HEK293 (cell line): ENCODE results near the gene SMC1B.

Source experiments
- BCL11B ChIP-seq: fragments of 450-650 bp; formaldehyde crosslinking; IDR thresholded peaks from 2 replicates; pipeline ENCODE4 v1.5.1; 2016; ENCODE audit warnings: low read depth, missing biosample characterization, missing genetic modification characterization
- IKZF3 ChIP-seq: fragments of 450-650 bp; IDR thresholded peaks from 2 replicates; pipeline ENCODE4 v1.5.0; 2018; ENCODE audit warnings: missing biosample characterization, mild to moderate bottlenecking, missing genetic modification characterization, moderate library complexity
- KLF16 ChIP-seq: fragments of 450-650 bp; formaldehyde crosslinking; IDR thresholded peaks from 2 replicates; pipeline ENCODE4 v1.5.1; 2017; ENCODE audit warnings: missing biosample characterization, missing genetic modification characterization
- KLF7 ChIP-seq: fragments of 450-650 bp; formaldehyde crosslinking; IDR thresholded peaks from 2 replicates; pipeline ENCODE4 v1.5.1; 2016; ENCODE audit warnings: missing biosample characterization, missing genetic modification characterization, borderline replicate concordance
- KLF8 ChIP-seq: fragments of 450-650 bp; formaldehyde crosslinking; IDR thresholded peaks from 2 replicates; pipeline ENCODE4 v1.5.1; 2016; ENCODE audit warnings: missing biosample characterization, missing genetic modification characterization
- OVOL3 ChIP-seq: fragments of 450-650 bp; formaldehyde crosslinking; IDR thresholded peaks from 2 replicates; pipeline ENCODE4 v1.5.1; 2016; ENCODE audit warnings: missing biosample characterization, missing genetic modification characterization
- SCRT1 ChIP-seq: fragments of 450-650 bp; formaldehyde crosslinking; IDR thresholded peaks from 2 replicates; pipeline ENCODE4 v1.5.1; 2016; ENCODE audit warnings: missing biosample characterization, missing genetic modification characterization, borderline replicate concordance
- YY1 ChIP-seq: fragments of 450-650 bp; formaldehyde crosslinking; IDR thresholded peaks from 2 replicates; pipeline ENCODE4 v1.5.1; 2018; ENCODE audit warnings: missing biosample characterization, missing genetic modification characterization
- ZBTB8A ChIP-seq: fragments of 450-650 bp; formaldehyde crosslinking; IDR thresholded peaks from 2 replicates; pipeline ENCODE4 v1.5.1; 2016; ENCODE audit warnings: missing biosample characterization, missing genetic modification characterization
- ZFHX2 ChIP-seq: fragments of 450-650 bp; formaldehyde crosslinking; conservative IDR thresholded peaks from 2 replicates; pipeline ENCODE4 v1.5.1; 2016; ENCODE audit warnings: missing biosample characterization, missing genetic modification characterization
- ZFP41 ChIP-seq: fragments of 450-650 bp; formaldehyde crosslinking; IDR thresholded peaks from 2 replicates; pipeline ENCODE4 v1.5.1; 2016; ENCODE audit warnings: missing biosample characterization, missing genetic modification characterization, borderline replicate concordance
- ZNF174 ChIP-seq: fragments of 450-650 bp; formaldehyde crosslinking; IDR thresholded peaks from 2 replicates; pipeline ENCODE4 v1.5.0; 2017; ENCODE audit warnings: missing biosample characterization, mild to moderate bottlenecking, missing genetic modification characterization
- ZNF19 ChIP-seq: fragments of 450-650 bp; formaldehyde crosslinking; IDR thresholded peaks from 2 replicates; pipeline ENCODE4; 2016; ENCODE audit warnings: missing biosample characterization, missing genetic modification characterization, low read depth
- ZNF221 ChIP-seq: fragments of 450-650 bp; formaldehyde crosslinking; IDR thresholded peaks from 2 replicates; pipeline ENCODE4 v1.5.1; 2017; ENCODE audit warnings: missing biosample characterization, missing genetic modification characterization, borderline replicate concordance
- ZNF239 ChIP-seq: fragments of 450-650 bp; formaldehyde crosslinking; IDR thresholded peaks from 2 replicates; pipeline ENCODE4 v1.5.1; 2016; ENCODE audit warnings: missing biosample characterization, missing genetic modification characterization
- ZNF521 ChIP-seq: fragments of 450-650 bp; formaldehyde crosslinking; IDR thresholded peaks from 2 replicates; pipeline ENCODE4 v1.5.1; 2017; ENCODE audit warnings: missing biosample characterization, mild to moderate bottlenecking, missing genetic modification characterization
- ZNF530 ChIP-seq: fragments of 450-650 bp; formaldehyde crosslinking; IDR thresholded peaks from 2 replicates; pipeline ENCODE4 v1.5.1; 2016; ENCODE audit warnings: low read depth, missing biosample characterization, missing genetic modification characterization
- ZNF561 ChIP-seq: fragments of 450-650 bp; IDR thresholded peaks from 2 replicates; pipeline ENCODE4 v1.5.1; 2018; ENCODE audit warnings: missing biosample characterization, missing genetic modification characterization, borderline replicate concordance
- ZNF600 ChIP-seq: fragments of 450-650 bp; formaldehyde crosslinking; IDR thresholded peaks from 2 replicates; pipeline ENCODE4 v1.5.1; 2016; ENCODE audit warnings: missing biosample characterization, missing genetic modification characterization
- ZNF623 ChIP-seq: fragments of 450-650 bp; formaldehyde crosslinking; IDR thresholded peaks from 2 replicates; pipeline ENCODE4 v1.5.1; 2016; ENCODE audit warnings: missing biosample characterization, missing genetic modification characterization
- ZNF664 ChIP-seq: fragments of 450-650 bp; formaldehyde crosslinking; IDR thresholded peaks from 2 replicates; pipeline ENCODE4 v1.5.1; 2016; ENCODE audit warnings: missing biosample characterization, missing genetic modification characterization
- ZNF670 ChIP-seq: fragments of 450-650 bp; formaldehyde crosslinking; IDR thresholded peaks from 2 replicates; pipeline ENCODE4 v1.5.1; 2016; ENCODE audit warnings: missing biosample characterization, missing genetic modification characterization, low read depth
- ZNF792 ChIP-seq: fragments of 450-650 bp; formaldehyde crosslinking; IDR thresholded peaks from 2 replicates; pipeline ENCODE4 v1.5.1; 2016; ENCODE audit warnings: missing biosample characterization, missing genetic modification characterization
- ZNF830 ChIP-seq: fragments of 450-650 bp; IDR thresholded peaks from 2 replicates; pipeline ENCODE4 v1.5.0; 2018; ENCODE audit warnings: missing biosample characterization, missing genetic modification characterization, low read depth, mild to moderate bottlenecking, moderate library complexity
- ZNF843 ChIP-seq: fragments of 450-650 bp; formaldehyde crosslinking; IDR thresholded peaks from 2 replicates; pipeline ENCODE4 v1.5.1; 2016; ENCODE audit warnings: missing biosample characterization, missing genetic modification characterization
- TF ChIP-seq, protein P1 (sequence below): fragments of 450-650 bp; formaldehyde crosslinking; IDR thresholded peaks from 2 replicates; pipeline ENCODE4 v1.5.1; 2016; ENCODE audit warnings: missing biosample characterization, missing genetic modification characterization
- TF ChIP-seq, protein P2 (sequence below): fragments of 450-650 bp; formaldehyde crosslinking; IDR thresholded peaks from 2 replicates; pipeline ENCODE4 v1.5.1; 2016; ENCODE audit warnings: missing biosample characterization, missing genetic modification characterization
- TF ChIP-seq, protein P3 (sequence below): fragments of 450-650 bp; formaldehyde crosslinking; IDR thresholded peaks from 2 replicates; pipeline ENCODE4 v1.5.1; 2016; ENCODE audit warnings: missing biosample characterization, missing genetic modification characterization
- TF ChIP-seq, protein P4 (sequence below): fragments of 450-650 bp; formaldehyde crosslinking; IDR thresholded peaks from 2 replicates; pipeline ENCODE4 v1.5.1; 2016; ENCODE audit warnings: missing biosample characterization, missing genetic modification characterization
- TF ChIP-seq, protein P5 (sequence below): fragments of 450-650 bp; formaldehyde crosslinking; IDR thresholded peaks from 2 replicates; pipeline ENCODE4 v1.5.1; 2017; ENCODE audit warnings: missing biosample characterization, missing genetic modification characterization

SMC1B gene

DNA sequence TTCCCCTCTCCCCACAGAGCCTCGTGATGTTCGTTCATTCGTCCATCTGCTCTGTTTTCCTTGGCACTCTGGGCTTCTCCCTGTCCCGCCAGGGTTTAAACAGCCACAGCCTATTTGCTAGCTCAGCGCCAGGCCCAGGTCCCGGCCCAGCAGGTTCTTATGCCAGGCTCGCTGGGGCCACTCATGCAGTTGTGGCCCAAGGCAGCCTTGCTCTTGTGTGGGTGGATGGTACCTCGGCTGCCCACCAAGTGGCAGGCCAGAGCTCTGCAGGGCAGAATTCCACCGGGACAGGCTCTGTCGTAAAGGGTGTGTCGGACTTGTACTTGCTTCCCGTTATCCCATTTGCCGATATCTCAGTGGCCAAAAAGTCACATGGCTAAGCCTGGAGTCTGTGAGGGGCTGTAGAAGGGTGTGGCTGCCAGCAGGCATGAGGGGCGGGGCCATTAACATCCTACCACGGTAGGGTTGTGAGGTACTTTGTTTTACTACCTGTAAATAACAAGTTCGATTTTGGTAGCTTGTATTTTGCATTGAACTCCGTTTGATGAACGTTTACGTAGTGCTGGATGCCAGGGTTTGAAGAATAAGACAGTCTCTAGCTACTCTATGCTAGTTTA, 95.7 kb downstream of the SMC1B start (continued):
- TF ChIP-seq ZNF174 (no peak), ZFHX2 (tag by site-specific recombination) (peak; percentile 58), KLF7 (tag by site-specific recombination) (no peak), SCRT1 (tag by site-specific recombination) (no peak), OVOL3 (tag by site-specific recombination) (no peak), ZFP41 (tag by site-specific recombination) (no peak), ZNF19 (no peak), KLF8 (tag by site-specific recombination) (0 out of 2 replicates have a peak, but pooled peaks have one; percentile 20), ZNF830 (tag by site-specific recombination) (no peak), KLF16 (tag by site-specific recombination) (no peak), ZNF792 (no peak), ZBTB8A (peak; percentile 37; the same call in 1 of the 2 replicates), ZNF521 (tag by site-specific recombination) (no peak), BCL11B (tag by site-specific recombination) (no peak), ZNF221 (no peak), ZNF843 (tag by site-specific recombination) (no peak), ZNF600 (tag by site-specific recombination) (peak; percentile 98), ZNF623 (tag by site-specific recombination) (no peak), ZNF664 (tag by site-specific recombination) (no peak), YY1 (tag by site-specific recombination) (no peak), ZNF670 (tag by site-specific recombination) (no peak), ZNF239 (no peak), ZNF530 (no peak), ZNF561 (tag by site-specific recombination) (no peak), IKZF3 (peak; percentile 35; the same call in 1 of the 2 replicates)
- TF ChIP-seq, protein P1, sequence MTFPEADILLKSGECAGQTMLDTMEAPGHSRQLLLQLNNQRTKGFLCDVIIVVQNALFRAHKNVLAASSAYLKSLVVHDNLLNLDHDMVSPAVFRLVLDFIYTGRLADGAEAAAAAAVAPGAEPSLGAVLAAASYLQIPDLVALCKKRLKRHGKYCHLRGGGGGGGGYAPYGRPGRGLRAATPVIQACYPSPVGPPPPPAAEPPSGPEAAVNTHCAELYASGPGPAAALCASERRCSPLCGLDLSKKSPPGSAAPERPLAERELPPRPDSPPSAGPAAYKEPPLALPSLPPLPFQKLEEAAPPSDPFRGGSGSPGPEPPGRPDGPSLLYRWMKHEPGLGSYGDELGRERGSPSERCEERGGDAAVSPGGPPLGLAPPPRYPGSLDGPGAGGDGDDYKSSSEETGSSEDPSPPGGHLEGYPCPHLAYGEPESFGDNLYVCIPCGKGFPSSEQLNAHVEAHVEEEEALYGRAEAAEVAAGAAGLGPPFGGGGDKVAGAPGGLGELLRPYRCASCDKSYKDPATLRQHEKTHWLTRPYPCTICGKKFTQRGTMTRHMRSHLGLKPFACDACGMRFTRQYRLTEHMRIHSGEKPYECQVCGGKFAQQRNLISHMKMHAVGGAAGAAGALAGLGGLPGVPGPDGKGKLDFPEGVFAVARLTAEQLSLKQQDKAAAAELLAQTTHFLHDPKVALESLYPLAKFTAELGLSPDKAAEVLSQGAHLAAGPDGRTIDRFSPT, result peak; percentile 43; the same call in 1 of the 2 replicates
- TF ChIP-seq, protein P2, sequence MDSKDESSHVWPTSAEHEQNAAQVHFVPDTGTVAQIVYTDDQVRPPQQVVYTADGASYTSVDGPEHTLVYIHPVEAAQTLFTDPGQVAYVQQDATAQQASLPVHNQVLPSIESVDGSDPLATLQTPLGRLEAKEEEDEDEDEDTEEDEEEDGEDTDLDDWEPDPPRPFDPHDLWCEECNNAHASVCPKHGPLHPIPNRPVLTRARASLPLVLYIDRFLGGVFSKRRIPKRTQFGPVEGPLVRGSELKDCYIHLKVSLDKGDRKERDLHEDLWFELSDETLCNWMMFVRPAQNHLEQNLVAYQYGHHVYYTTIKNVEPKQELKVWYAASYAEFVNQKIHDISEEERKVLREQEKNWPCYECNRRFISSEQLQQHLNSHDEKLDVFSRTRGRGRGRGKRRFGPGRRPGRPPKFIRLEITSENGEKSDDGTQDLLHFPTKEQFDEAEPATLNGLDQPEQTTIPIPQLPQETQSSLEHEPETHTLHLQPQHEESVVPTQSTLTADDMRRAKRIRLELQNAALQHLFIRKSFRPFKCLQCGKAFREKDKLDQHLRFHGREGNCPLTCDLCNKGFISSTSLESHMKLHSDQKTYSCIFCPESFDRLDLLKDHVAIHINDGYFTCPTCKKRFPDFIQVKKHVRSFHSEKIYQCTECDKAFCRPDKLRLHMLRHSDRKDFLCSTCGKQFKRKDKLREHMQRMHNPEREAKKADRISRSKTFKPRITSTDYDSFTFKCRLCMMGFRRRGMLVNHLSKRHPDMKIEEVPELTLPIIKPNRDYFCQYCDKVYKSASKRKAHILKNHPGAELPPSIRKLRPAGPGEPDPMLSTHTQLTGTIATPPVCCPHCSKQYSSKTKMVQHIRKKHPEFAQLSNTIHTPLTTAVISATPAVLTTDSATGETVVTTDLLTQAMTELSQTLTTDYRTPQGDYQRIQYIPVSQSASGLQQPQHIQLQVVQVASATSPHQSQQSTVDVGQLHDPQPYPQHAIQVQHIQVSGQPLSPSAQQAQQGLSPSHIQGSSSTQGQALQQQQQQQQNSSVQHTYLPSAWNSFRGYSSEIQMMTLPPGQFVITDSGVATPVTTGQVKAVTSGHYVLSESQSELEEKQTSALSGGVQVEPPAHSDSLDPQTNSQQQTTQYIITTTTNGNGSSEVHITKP, result no peak
- TF ChIP-seq, protein P3, sequence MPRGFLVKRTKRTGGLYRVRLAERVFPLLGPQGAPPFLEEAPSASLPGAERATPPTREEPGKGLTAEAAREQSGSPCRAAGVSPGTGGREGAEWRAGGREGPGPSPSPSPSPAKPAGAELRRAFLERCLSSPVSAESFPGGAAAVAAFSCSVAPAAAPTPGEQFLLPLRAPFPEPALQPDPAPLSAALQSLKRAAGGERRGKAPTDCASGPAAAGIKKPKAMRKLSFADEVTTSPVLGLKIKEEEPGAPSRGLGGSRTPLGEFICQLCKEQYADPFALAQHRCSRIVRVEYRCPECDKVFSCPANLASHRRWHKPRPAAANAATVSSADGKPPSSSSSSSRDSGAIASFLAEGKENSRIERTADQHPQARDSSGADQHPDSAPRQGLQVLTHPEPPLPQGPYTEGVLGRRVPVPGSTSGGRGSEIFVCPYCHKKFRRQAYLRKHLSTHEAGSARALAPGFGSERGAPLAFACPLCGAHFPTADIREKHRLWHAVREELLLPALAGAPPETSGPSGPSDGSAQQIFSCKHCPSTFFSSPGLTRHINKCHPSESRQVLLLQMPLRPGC (tag by site-specific recombination), result no peak
- TF ChIP-seq, protein P4, sequence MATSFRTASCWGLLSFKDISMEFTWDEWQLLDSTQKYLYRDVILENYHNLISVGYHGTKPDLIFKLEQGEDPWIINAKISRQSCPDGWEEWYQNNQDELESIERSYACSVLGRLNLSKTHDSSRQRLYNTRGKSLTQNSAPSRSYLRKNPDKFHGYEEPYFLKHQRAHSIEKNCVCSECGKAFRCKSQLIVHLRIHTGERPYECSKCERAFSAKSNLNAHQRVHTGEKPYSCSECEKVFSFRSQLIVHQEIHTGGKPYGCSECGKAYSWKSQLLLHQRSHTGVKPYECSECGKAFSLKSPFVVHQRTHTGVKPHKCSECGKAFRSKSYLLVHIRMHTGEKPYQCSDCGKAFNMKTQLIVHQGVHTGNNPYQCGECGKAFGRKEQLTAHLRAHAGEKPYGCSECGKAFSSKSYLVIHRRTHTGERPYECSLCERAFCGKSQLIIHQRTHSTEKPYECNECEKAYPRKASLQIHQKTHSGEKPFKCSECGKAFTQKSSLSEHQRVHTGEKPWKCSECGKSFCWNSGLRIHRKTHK (tag by site-specific recombination), result no peak
- TF ChIP-seq, protein P5, sequence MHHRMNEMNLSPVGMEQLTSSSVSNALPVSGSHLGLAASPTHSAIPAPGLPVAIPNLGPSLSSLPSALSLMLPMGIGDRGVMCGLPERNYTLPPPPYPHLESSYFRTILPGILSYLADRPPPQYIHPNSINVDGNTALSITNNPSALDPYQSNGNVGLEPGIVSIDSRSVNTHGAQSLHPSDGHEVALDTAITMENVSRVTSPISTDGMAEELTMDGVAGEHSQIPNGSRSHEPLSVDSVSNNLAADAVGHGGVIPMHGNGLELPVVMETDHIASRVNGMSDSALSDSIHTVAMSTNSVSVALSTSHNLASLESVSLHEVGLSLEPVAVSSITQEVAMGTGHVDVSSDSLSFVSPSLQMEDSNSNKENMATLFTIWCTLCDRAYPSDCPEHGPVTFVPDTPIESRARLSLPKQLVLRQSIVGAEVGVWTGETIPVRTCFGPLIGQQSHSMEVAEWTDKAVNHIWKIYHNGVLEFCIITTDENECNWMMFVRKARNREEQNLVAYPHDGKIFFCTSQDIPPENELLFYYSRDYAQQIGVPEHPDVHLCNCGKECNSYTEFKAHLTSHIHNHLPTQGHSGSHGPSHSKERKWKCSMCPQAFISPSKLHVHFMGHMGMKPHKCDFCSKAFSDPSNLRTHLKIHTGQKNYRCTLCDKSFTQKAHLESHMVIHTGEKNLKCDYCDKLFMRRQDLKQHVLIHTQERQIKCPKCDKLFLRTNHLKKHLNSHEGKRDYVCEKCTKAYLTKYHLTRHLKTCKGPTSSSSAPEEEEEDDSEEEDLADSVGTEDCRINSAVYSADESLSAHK, result 0 out of 2 replicates have a peak, but pooled peaks have one; percentile 11
